Esophagus squamous epithelium (tissue), 5 donors: Measurements from ENCODE around the gene BMF. TPM values are rescaled to one million over a fixed set of nuclear protein-coding genes. Genes with fewer than 3 reads are reported as not detected.
"Not testable (repeated sequence)": the region's sequence is repeated elsewhere in the genome, so short reads cannot be mapped to it uniquely, and the experiment has no call there.

Source experiments
- DNase-seq: peaks from one replicate; lab custom pipeline; 2025; lab: John Stamatoyannopoulos, UW
- H3K27ac ChIP-seq, 4 donors: fragments of 200-600 bp; sonication (generic); one replicate each; pipeline ENCODE4 v1.5.1; 2016 to 2019; ENCODE audit warnings: mild to moderate bottlenecking in 1 of 4
- H3K27me3 ChIP-seq, 4 donors: fragments of 200-600 bp; sonication (generic); 1 replicate in 3 of 4; 2 replicates in 1 of 4; pipeline versions ENCODE4 v1.5.1 to v1.6.0; 2017 to 2021; ENCODE audit warnings: antibody characterized with exemption in 1 of 4
- H3K36me3 ChIP-seq, 3 donors: fragments of 200-600 bp; sonication (generic); one replicate each; pipeline ENCODE4 v1.5.1; 2016 to 2019
- H3K4me1 ChIP-seq, 3 donors: fragments of 200-600 bp; sonication (generic); one replicate each; pipeline ENCODE4 v1.5.1; 2017 to 2019
- H3K4me3 ChIP-seq, 4 donors: fragments of 200-600 bp; sonication (generic); 1 replicate in 3 of 4; 2 replicates in 1 of 4; pipeline ENCODE4 v1.5.1; 2016 to 2019; ENCODE audit warnings: mild to moderate bottlenecking in 2 of 4, moderate library complexity in 1 of 4
- H3K9me3 ChIP-seq, 3 donors: fragments of 200-600 bp; sonication (generic); one replicate each; pipeline ENCODE4 v1.5.1; 2016 to 2019
- POLR2A ChIP-seq, 4 donors: fragments of 450-650 bp; IDR thresholded peaks; one replicate each; pipeline ENCODE4 v1.6.1; 2017; ENCODE audit warnings: antibody characterized with exemption in 4 of 4, mild to moderate bottlenecking in 4 of 4, moderate library complexity in 3 of 4
- WGBS, 2 donors: methylation state at CpG; one replicate each; pipeline ENCODE4 v1.1.5; 2018; 5-methylcytosine and 5-hydroxymethylcytosine counted together
- intact Hi-C: fragments of 100-400 bp; cut with DNase I; formaldehyde crosslinking; loops from one replicate; pipeline ENCODE4 v1.15.0; 2022
- total RNA-seq, 4 donors: library from RNA; depleted of rRNA; stranded (reverse); fragments of >200 nt; gene quantifications; one replicate each; pipeline ENCODE4 v1.1.0, GENCODE V29; 2016
- TF ChIP-seq, protein P1 (sequence below), 6 experiments: fragments of 450-650 bp in 4 of 6; fragments of 200-600 bp in 2 of 6; sonication (generic) in 2 of 6; IDR thresholded peaks; one replicate each; pipeline ENCODE4 v1.5.1; 2016 to 2019; ENCODE audit warnings: antibody characterized with exemption in 6 of 6, mild to moderate bottlenecking in 4 of 6, moderate library complexity in 4 of 6
- donor health status: DM: yes; HTN: yes; CAD: no.

BMF gene, protein sequence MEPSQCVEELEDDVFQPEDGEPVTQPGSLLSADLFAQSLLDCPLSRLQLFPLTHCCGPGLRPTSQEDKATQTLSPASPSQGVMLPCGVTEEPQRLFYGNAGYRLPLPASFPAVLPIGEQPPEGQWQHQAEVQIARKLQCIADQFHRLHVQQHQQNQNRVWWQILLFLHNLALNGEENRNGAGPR
- 1 to 10 TPM in 2 of 4 donors, under 1 TPM in 2; 0.31 to 4.4 (median 1.4) TPM for total RNA-seq

DNA sequence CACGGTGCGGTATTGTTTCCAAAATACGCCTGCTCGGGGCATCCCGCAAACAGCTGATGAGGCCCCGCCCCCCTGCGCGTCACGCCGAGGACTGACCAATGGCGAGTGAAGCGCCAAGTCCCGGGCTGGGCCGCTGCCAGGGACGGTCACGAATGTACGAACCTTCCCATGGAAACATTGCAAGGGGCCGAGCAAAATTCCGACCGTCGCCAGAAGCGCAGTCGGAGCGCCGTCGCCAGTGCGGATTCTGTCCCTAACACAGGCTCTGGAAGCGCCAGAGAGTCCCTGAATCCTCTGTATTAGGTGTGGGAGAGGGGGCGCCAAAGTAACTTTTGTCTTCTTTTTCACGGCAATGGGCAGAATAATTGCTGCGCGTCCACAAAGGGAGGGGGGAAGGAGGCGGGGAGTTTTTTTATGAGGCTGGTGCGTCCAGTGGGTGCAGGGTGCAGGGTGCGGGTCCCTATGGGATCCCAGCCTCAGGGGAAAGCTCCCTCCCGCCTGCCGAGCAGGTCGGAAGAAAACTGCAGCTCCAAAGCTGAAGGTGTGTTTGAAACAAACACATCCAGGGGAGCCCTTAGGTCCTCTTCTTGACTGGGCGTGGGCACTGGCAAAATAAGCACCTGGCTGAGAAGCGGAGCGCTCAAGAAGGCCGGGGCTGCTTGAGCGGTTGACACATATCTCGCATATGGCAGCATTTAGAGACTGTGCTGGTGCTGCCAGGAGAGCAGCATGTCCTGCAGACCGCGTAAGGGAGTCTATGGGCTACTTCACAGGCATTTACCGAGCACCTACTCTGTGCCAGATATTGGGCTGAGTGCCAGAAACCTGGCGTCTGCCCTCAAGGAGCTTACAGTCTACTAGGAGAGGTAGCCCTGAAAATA, at the start of gene BMF:
Gene BMF (minus strand): TSS at position 25 of the 881 bp plus-strand sequence. CDS start 2,793 bp downstream, outside the sequence.
- peaks cover 39 to 55% (median 40%) of the 10 kb centered on the region in 3 donors for H3K4me1 ChIP-seq
- DNase-seq = peak; percentile 88
- intact Hi-C loops = no loop called here
- WGBS, 2 donors = 0 to 7% methylated on average over 9 to 21 of the region's 48 CpGs
- H3K9me3 ChIP-seq = no peaks in the 10 kb centered on the region
- TF ChIP-seq, protein P1, sequence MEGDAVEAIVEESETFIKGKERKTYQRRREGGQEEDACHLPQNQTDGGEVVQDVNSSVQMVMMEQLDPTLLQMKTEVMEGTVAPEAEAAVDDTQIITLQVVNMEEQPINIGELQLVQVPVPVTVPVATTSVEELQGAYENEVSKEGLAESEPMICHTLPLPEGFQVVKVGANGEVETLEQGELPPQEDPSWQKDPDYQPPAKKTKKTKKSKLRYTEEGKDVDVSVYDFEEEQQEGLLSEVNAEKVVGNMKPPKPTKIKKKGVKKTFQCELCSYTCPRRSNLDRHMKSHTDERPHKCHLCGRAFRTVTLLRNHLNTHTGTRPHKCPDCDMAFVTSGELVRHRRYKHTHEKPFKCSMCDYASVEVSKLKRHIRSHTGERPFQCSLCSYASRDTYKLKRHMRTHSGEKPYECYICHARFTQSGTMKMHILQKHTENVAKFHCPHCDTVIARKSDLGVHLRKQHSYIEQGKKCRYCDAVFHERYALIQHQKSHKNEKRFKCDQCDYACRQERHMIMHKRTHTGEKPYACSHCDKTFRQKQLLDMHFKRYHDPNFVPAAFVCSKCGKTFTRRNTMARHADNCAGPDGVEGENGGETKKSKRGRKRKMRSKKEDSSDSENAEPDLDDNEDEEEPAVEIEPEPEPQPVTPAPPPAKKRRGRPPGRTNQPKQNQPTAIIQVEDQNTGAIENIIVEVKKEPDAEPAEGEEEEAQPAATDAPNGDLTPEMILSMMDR (IDR thresholded peaks at IDR 0.05) = peak in 4 of 6 experiments; percentile 12 to 41 (median 18)
- no peak for TF ChIP-seq POLR2A (IDR thresholded peaks at IDR 0.05)
- no peaks in the 10 kb centered on the region for H3K36me3 ChIP-seq
- H3K27me3 ChIP-seq = peaks cover 0 to 5% (median 0%) of the 10 kb centered on the region in 4 donors
- peak within 1 kb of the TSS; percentile 83 to 93 (median 88) for H3K27ac ChIP-seq
- H3K4me3 ChIP-seq = peak within 1 kb of the TSS; percentile 57 to 94 (median 70)

DNA sequence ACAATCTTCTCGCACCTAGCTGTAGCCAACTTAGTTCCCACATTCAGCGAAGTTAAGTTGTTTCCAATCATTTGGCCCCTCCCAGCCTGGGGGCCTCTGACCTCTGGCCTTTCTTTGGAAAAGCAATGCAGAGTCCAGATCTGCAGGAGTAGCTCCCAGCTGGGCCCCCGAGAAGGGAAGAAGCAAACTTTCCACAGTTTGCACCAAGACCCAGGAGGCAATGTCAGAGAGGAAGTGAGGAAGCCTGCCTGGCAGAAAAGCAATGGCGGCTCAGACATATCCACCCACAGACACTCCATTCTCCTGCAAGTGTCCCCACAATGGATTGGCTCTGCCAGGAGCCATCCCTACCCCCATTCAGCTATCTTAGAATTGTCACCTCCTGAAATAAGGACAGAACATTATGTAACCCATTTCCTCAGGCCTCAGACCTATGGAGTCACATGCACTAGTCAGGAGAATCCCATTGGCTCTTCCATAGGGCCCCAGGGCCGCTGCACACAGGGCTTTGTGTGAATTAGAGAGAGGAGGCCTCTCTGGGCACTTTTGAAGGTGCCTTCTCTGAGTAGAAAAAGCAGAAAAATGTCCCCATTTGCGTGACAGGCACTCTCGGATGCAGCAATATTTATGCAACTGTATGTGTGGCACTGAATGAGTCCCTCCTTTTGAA, 49.2 kb upstream of the BMF start:
- H3K9me3 ChIP-seq = no peaks in the 10 kb centered on the region
- H3K4me3 ChIP-seq = no peak overlapping the region
- no peaks in the 10 kb centered on the region for H3K36me3 ChIP-seq
- 92 to 93% methylated on average over 5 to 7 of the region's 7 CpGs for WGBS, 2 donors
- H3K27me3 ChIP-seq = no peaks in the 10 kb centered on the region
- no peak overlapping the region for H3K27ac ChIP-seq
- TF ChIP-seq POLR2A (IDR thresholded peaks at IDR 0.05) = no peak
- TF ChIP-seq, protein P1 (IDR thresholded peaks at IDR 0.05) = no peak
- peaks cover 11 to 45% (median 15%) of the 10 kb centered on the region in 3 donors for H3K4me1 ChIP-seq
- no peak for DNase-seq
- intact Hi-C loops = no loop called here

DNA sequence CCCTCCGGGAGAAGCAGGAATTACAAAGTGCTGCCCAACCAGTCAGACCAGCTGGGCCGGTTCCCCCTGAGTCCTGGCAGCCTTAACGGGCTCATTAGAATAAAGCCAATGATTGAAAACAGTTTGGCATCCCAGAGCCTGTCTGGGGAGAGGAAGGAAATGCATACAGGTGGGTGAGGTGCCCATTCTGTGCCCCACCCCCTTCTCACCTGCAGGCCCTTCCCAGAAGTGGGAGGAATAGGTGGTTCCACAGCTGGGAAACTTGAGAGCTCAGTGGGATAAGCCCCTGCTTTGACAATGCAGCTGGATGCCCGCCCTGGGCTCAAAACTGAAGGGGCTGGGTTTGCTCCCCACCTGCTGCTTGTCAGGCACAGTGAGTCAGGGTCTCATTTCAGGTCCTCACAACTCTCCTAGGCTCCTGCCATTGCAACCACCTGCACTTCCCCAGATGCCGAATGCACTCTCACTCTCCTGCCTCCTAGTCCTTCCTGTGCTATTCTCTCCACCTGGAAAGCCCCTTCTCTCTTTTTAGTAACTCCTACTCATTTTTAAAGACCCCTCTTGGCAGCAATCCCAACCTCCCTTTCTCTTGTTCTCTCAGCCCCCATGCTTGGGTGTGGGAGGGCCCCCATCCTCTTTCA, 46.7 kb upstream of the BMF start:
- H3K4me1 ChIP-seq = peaks cover 4 to 26% (median 11%) of the 10 kb centered on the region in 3 donors
- 36 to 44% methylated on average over 2 to 4 of the region's 5 CpGs for WGBS, 2 donors
- H3K4me3 ChIP-seq = no peak overlapping the region
- no peaks in the 10 kb centered on the region for H3K27me3 ChIP-seq
- TF ChIP-seq, protein P1 (IDR thresholded peaks at IDR 0.05) = no peak
- no peak for TF ChIP-seq POLR2A (IDR thresholded peaks at IDR 0.05)
- no peak overlapping the region for H3K27ac ChIP-seq
- intact Hi-C loops = no loop called here
- H3K36me3 ChIP-seq = no peaks in the 10 kb centered on the region
- no peaks in the 10 kb centered on the region for H3K9me3 ChIP-seq
- DNase-seq = no peak

DNA sequence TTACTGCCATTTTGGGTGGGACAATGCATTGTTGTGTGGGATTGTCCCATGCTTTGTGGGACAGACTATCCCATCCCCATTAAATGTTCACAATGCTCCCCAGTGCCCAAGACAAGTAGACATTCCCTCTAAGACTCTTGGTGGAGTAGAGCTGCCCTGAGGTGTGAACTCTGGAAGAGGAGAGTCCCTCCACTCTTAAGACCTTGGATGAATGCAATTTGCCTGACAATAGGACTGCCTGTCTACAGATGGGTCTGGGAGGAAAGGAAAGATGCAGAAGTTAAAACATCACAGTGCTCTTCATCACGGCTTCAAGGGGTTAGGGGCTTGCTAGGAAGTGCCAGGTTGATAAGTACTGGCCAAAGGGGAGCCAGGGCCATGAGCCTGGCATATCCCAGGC, 46.1 kb upstream of the BMF start:
- no CpG with 5 or more reads among the region's 1 CpG for WGBS, 2 donors
- H3K36me3 ChIP-seq, H3K9me3 ChIP-seq, DNase-seq, intact Hi-C loops, H3K4me3 ChIP-seq, H3K27ac ChIP-seq, H3K27me3 ChIP-seq: not testable (repeated sequence)
- peaks cover 4 to 28% (median 9%) of the 10 kb centered on the region in 3 donors for H3K4me1 ChIP-seq

DNA sequence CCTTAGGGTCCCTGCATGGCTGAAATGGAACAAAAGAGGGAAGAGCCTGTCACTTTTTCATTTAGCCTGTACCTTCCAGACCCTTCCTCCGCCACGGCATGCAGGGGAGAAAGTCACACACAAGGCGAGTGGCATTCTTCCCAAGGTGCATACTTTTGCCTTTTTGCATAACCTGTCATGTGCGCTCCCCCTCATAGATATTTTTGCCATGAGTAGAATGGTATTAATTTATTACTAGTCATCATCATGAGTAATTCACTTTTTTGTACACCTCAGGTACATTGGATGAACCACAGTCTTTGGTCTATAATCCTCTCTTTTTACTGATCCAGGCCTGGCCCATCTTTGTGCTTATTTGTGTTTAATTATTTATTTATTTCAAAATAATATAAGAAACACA, 43.3 kb upstream of the BMF start:
- H3K4me1 ChIP-seq = peaks cover 4 to 28% (median 9%) of the 10 kb centered on the region in 3 donors
- H3K27me3 ChIP-seq = no peaks in the 10 kb centered on the region
- TF ChIP-seq, protein P1 (IDR thresholded peaks at IDR 0.05) = no peak
- no peak for TF ChIP-seq POLR2A (IDR thresholded peaks at IDR 0.05)
- H3K27ac ChIP-seq = no peak overlapping the region
- no peaks in the 10 kb centered on the region for H3K36me3 ChIP-seq
- no peak for DNase-seq
- intact Hi-C loops = no loop called here
- 69 to 89% methylated on average over 4 of the region's 4 CpGs for WGBS, 2 donors
- no peak overlapping the region for H3K4me3 ChIP-seq
- H3K9me3 ChIP-seq = no peaks in the 10 kb centered on the region
